Calu3 (cell line): ENCODE results near the gene GPSM1. TPM values are rescaled to one million over a fixed set of nuclear protein-coding genes. Genes with fewer than 3 reads are reported as not detected.

Experiments used
- BruUV-seq: library from RNA; stranded (reverse); fragments of 400-500 nt; replicated peaks from 2 replicates; lab custom pipeline; 2021; lab: Mats Ljungman, UMichigan
- CTCF ChIA-PET: fragments of 300-600 bp; sonication (Branson Sonifier 250); formaldehyde crosslinking; loops from one replicate; lab custom pipeline; 2022; ENCODE audit warnings: antibody characterized with exemption; lab: Charles Lee
- DNase-seq: peaks from one replicate; pipeline ENCODE4 v3.0.0; 2022
- H3K27ac Mint-ChIP-seq: one replicate; pipeline ENCODE4 v1.8.0; 2022; ENCODE audit warnings: mixed read lengths; ENCODE audit not compliant: unreplicated experiment
- H3K27me3 Mint-ChIP-seq: one replicate; pipeline ENCODE4 v1.8.0; 2022; ENCODE audit warnings: mixed read lengths; ENCODE audit not compliant: unreplicated experiment
- H3K36me3 Mint-ChIP-seq: one replicate; pipeline ENCODE4 v1.8.0; 2022; ENCODE audit warnings: mild to moderate bottlenecking, moderate library complexity, mixed read lengths; ENCODE audit not compliant: insufficient read depth, unreplicated experiment
- H3K4me1 Mint-ChIP-seq: one replicate; pipeline ENCODE4 v1.8.0; 2022; ENCODE audit warnings: mild to moderate bottlenecking, low read depth, mixed read lengths; ENCODE audit not compliant: unreplicated experiment
- H3K4me3 Mint-ChIP-seq: one replicate; pipeline ENCODE4 v1.8.0; 2022; ENCODE audit warnings: mild to moderate bottlenecking, low read depth, moderate library complexity, mixed read lengths; ENCODE audit not compliant: unreplicated experiment
- H3K9me3 Mint-ChIP-seq: one replicate; pipeline ENCODE4 v1.8.0; 2022; ENCODE audit warnings: low read depth, mixed read lengths; ENCODE audit not compliant: unreplicated experiment
- intact Hi-C: fragments of 100-400 bp; cut with micrococcal nuclease; formaldehyde crosslinking; loops from one replicate; pipeline ENCODE4 v1.10.0; 2022; ENCODE audit not compliant: unreplicated experiment
- total RNA-seq: library from RNA; stranded (reverse); gene quantifications from 2 replicates; pipeline ENCODE4 v1.2.3, GENCODE V29; 2022
- TF ChIP-seq, protein P1 (sequence below): fragments of 200-600 bp; IDR thresholded peaks from one replicate; pipeline ENCODE4 v1.8.0; 2022; ENCODE audit warnings: antibody characterized with exemption; ENCODE audit not compliant: unreplicated experiment

GPSM1 gene
- total RNA-seq, 1 experiment from 2014 or later, result 3.9 TPM

DNA sequence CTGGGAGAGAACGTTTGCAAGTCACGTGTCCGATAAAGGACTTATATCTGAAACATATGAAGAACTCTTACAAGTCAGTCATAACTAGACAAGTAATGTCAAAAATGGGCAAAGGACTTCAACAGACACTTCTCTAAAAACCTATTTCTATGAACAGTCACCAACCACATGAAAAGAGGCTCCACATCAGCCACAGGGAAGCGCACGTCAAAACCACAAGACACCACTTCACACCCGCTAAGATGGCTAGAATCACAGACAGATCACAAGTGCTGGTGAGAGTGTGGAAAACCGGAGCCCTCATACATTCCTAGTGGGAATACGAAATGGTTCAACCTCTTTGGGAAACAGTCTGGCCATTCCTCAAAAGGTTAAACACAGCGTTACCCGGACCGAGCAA is 57.7 kb downstream of the GPSM1 start:
- no peaks in the 10 kb centered on the region for H3K9me3 Mint-ChIP-seq
- CTCF ChIA-PET, result no interaction called here
- no peak overlapping the region for H3K27ac Mint-ChIP-seq
- H3K36me3 Mint-ChIP-seq, result peaks cover 29% of the 10 kb centered on the region
- no peaks in the 10 kb centered on the region for H3K27me3 Mint-ChIP-seq
- intact Hi-C loops, result no loop called here
- TF ChIP-seq, protein P1, sequence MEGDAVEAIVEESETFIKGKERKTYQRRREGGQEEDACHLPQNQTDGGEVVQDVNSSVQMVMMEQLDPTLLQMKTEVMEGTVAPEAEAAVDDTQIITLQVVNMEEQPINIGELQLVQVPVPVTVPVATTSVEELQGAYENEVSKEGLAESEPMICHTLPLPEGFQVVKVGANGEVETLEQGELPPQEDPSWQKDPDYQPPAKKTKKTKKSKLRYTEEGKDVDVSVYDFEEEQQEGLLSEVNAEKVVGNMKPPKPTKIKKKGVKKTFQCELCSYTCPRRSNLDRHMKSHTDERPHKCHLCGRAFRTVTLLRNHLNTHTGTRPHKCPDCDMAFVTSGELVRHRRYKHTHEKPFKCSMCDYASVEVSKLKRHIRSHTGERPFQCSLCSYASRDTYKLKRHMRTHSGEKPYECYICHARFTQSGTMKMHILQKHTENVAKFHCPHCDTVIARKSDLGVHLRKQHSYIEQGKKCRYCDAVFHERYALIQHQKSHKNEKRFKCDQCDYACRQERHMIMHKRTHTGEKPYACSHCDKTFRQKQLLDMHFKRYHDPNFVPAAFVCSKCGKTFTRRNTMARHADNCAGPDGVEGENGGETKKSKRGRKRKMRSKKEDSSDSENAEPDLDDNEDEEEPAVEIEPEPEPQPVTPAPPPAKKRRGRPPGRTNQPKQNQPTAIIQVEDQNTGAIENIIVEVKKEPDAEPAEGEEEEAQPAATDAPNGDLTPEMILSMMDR, result no peak
- BruUV-seq, result no TSS peak
- H3K4me1 Mint-ChIP-seq, result no peaks in the 10 kb centered on the region
- no peak for DNase-seq
- H3K4me3 Mint-ChIP-seq, result no peak overlapping the region

GRCh38 chr9:136386018-136386417 is 58.7 kb downstream of the GPSM1 start:
- Mint-ChIP-seq H3K4me1 (no peaks in the 10 kb centered on the region), H3K27ac (no peak overlapping the region), H3K4me3 (no peak overlapping the region), H3K36me3 (peaks cover 34% of the 10 kb centered on the region), H3K27me3 (no peaks in the 10 kb centered on the region), H3K9me3 (no peaks in the 10 kb centered on the region)
- no peak for DNase-seq
- intact Hi-C loops, result no loop called here
- TF ChIP-seq, protein P1, result no peak
- CTCF ChIA-PET, result interaction anchor here (0.6 kb wide), 1 partner anchor 204 kb away, joined by 3 read pairs; no protein-coding TSS in a partner anchor
- BruUV-seq, result no TSS peak

GRCh38 chr9:136387217-136387616 is 59.9 kb downstream of the GPSM1 start:
- Mint-ChIP-seq H3K9me3 (no peaks in the 10 kb centered on the region), H3K27me3 (no peaks in the 10 kb centered on the region), H3K36me3 (peaks cover 37% of the 10 kb centered on the region), H3K4me1 (no peaks in the 10 kb centered on the region), H3K4me3 (no peak overlapping the region), H3K27ac (no peak overlapping the region)
- intact Hi-C loops, result no loop called here
- no peak for DNase-seq
- TF ChIP-seq, protein P1, result no peak
- no TSS peak for BruUV-seq
- CTCF ChIA-PET, result no interaction called here

DNA sequence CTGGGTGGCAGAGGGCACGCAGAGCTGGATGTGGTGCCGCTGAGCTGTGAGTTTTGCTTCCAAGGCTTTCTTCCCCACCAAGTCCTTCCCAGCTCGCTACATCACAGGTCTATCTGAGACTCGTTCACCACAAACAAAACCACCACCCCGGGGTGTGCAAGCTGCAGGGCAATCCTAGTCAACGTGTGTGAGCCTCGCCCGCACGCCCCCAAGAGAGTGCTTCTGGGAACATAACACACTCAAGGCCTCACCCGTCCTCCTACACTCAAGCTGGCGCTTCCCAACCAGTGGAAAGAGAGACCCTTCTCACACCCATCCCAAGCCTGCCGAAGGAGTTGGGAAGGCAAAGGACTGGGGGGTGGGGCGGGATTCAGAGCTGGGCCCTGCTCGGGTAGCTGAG is 62.1 kb downstream of the GPSM1 start:
- CTCF ChIA-PET, result no interaction called here
- BruUV-seq, result no TSS peak

More for the DNA sequence above, 62.1 kb downstream of the GPSM1 start:
- H3K27ac Mint-ChIP-seq, result no peak overlapping the region
- TF ChIP-seq, protein P1, result no peak
- intact Hi-C loops, result no loop called here
- no peak overlapping the region for H3K4me3 Mint-ChIP-seq
- no peaks in the 10 kb centered on the region for H3K27me3 Mint-ChIP-seq
- no peak for DNase-seq
- H3K9me3 Mint-ChIP-seq, result no peaks in the 10 kb centered on the region
- H3K36me3 Mint-ChIP-seq, result peaks cover 36% of the 10 kb centered on the region
- H3K4me1 Mint-ChIP-seq, result no peaks in the 10 kb centered on the region
